GM12874 (cell line): ENCODE measurements around the gene ARPC1A.

Experiments used
- CTCF ChIP-seq: IDR thresholded peaks from 2 replicates; pipeline ENCODE4 v1.5.1; 2011; ENCODE audit warnings: low read depth, mild to moderate bottlenecking, control low read depth, low read length, moderate library complexity; ENCODE audit not compliant: insufficient read depth

Gene ARPC1A

GRCh38 chr7:99375070-99375807 lies 49.5 kb downstream of the ARPC1A start:
- no peak for TF ChIP-seq CTCF

GRCh38 chr7:99379043-99379577 lies 53.4 kb downstream of the ARPC1A start:
- TF ChIP-seq CTCF: no peak

- TF ChIP-seq CTCF: no peak
Observed at GRCh38 chr7:99380032-99380822, 54.5 kb downstream of the ARPC1A start.

GRCh38 chr7:99380823-99381663 lies 55.3 kb downstream of the ARPC1A start:
- no peak for TF ChIP-seq CTCF

- TF ChIP-seq CTCF: no peak
Observed at GRCh38 chr7:99381664-99382075, 56.0 kb downstream of the ARPC1A start.

- no peak for TF ChIP-seq CTCF
Observed at GRCh38 chr7:99383203-99383602, 57.5 kb downstream of the ARPC1A start.
